Natural killer cell (primary cell): ENCODE results near the gene TGFB1. TPM values are rescaled to one million over a fixed set of nuclear protein-coding genes. Genes with fewer than 3 reads are reported as not detected.

Source experiments
- ATAC-seq, 3 donors: fragments of 150-1000 bp in 2 of 3; fragments of 200-7000 bp in 1 of 3; cut with Tn5 transposase; 1 replicate in 1 of 3; 2 replicates in 2 of 3; pipeline ENCODE4 v1.10.0; 2021; ENCODE audit warnings: mild to moderate bottlenecking in 2 of 3, moderate library complexity in 2 of 3
- DNase-seq, 2 donors: peaks; one replicate each; pipeline versions ENCODE4 v3.0.0 to v3.0.0-alpha.2; 2013 to 2021; ENCODE audit warnings: mixed read lengths in 1 of 2
- H3K27ac ChIP-seq: one replicate; pipeline ENCODE4 v1.5.1; 2013; ENCODE audit warnings: mild to moderate bottlenecking, low read length
- H3K27me3 ChIP-seq: one replicate; pipeline ENCODE4 v1.6.1; 2013; ENCODE audit warnings: low read length; ENCODE audit not compliant: control insufficient read depth, insufficient read depth
- H3K36me3 ChIP-seq: one replicate; pipeline ENCODE4 v1.6.1; 2013; ENCODE audit warnings: low read length; ENCODE audit not compliant: control insufficient read depth, insufficient read depth
- H3K4me1 ChIP-seq: one replicate; pipeline ENCODE4 v1.6.1; 2013; ENCODE audit warnings: low read length; ENCODE audit not compliant: control insufficient read depth, insufficient read depth
- H3K4me3 ChIP-seq: one replicate; pipeline ENCODE4 v1.5.1; 2013; ENCODE audit warnings: low read length
- H3K9me3 ChIP-seq: one replicate; pipeline ENCODE4 v1.6.1; 2013; ENCODE audit warnings: low read length; ENCODE audit not compliant: control insufficient read depth, insufficient read depth
- H3K27ac Mint-ChIP-seq, 2 donors: one replicate each; pipeline ENCODE4 v1.8.0; 2022; ENCODE audit warnings: mild to moderate bottlenecking in 2 of 2, mixed read lengths in 2 of 2, moderate library complexity in 1 of 2
- H3K27me3 Mint-ChIP-seq, 2 donors: one replicate each; pipeline ENCODE4 v1.8.0; 2022; ENCODE audit warnings: low read depth in 2 of 2, mixed read lengths in 2 of 2
- H3K36me3 Mint-ChIP-seq: one replicate; pipeline ENCODE4 v1.8.0; 2022; ENCODE audit warnings: mixed read lengths
- H3K4me1 Mint-ChIP-seq, 2 donors: one replicate each; pipeline ENCODE4 v1.8.0; 2022; ENCODE audit warnings: mixed read lengths in 2 of 2
- H3K4me3 Mint-ChIP-seq: one replicate; pipeline ENCODE4 v1.8.0; 2022; ENCODE audit warnings: mild to moderate bottlenecking, moderate library complexity, mixed read lengths
- H3K9me3 Mint-ChIP-seq, 2 donors: one replicate each; pipeline ENCODE4 v1.8.0; 2022; ENCODE audit warnings: mixed read lengths in 2 of 2
- WGBS: methylation state at CpG from one replicate; pipeline ENCODE4 v1.1.7; 2013; ENCODE audit warnings: missing lambda C conversion rate; ENCODE audit not compliant: insufficient coverage; 5-methylcytosine and 5-hydroxymethylcytosine counted together
- intact Hi-C: fragments of 100-400 bp; cut with micrococcal nuclease; formaldehyde crosslinking; loops from one replicate; pipeline ENCODE4 v1.14.2; 2022
- total RNA-seq, 4 donors: library from RNA; stranded (reverse); fragments of 120-200 nt in 1 of 4; gene quantifications; one replicate each; pipeline versions ENCODE4 v1.2.3 to v1.2.4, GENCODE V29; 2013 to 2022
- TF ChIP-seq, protein P1 (sequence below): fragments of 200-600 bp; IDR thresholded peaks from one replicate; pipeline ENCODE4 v1.8.0; 2022; ENCODE audit warnings: antibody characterized with exemption

The TGFB1 gene
- total RNA-seq: 100 to 1,000 TPM; 682 to 761 (median 729) TPM
- 64.6 TPM for total RNA-seq (2013)

DNA sequence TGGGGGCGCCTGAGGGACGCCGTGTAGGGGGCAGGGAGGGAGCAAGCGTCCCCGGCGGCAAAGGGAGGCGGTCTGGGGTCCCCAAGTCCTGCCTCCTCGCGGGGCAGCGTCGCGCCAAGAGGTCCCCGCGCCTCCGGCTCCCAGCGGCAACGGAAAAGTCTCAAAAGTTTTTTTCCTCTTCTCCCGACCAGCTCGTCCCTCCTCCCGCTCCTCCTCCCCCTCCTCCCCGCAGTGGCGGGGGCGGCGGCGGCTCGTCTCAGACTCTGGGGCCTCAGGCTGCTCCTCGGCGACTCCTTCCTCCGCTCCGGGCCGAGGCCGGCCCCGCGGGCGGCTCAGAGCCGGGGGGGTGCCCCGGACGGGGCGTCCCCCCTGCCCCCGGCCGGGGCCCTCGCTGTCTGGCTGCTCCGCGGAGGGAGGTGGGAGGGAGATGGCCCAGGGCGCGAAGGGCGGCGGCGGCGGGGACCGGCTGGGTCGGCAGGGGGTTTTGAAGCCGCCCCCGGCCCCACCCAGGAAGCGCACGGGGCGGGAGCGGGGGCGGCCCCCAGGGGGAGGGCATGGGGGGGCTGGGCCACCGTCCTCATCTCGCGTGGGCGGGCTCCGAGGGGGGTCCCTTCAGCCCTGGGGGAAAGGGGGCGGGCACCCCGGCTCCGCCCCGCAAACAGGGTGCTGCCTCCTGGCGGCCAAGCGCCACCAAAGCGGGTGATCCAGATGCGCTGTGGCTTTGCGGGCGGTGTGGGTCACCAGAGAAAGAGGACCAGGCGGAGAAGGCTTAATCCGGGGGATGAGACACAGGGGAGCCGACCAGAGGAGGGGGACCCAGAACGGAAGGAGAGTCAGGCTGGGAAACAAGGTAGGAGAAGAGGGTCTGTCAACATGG, at the start of gene TGFB1:
Gene TGFB1 (minus strand): TSS at position 457 of the 877 bp plus-strand sequence. CDS start 878 bp downstream, outside the sequence.
- Mint-ChIP-seq H3K4me3 (peak within 1 kb of the TSS; percentile 93), H3K27ac (peak within 1 kb of the TSS; percentile 90 to 96), H3K9me3 (no peaks in the 10 kb centered on the region), H3K36me3 (peaks cover 7% of the 10 kb centered on the region), H3K4me1 (peaks cover 56 to 76% of the 10 kb centered on the region in 2 donors), H3K27me3 (peaks cover 0 to 2% of the 10 kb centered on the region in 2 donors)
- ATAC-seq: peak; percentile 64 to 88 (median 68)
- Histone ChIP-seq H3K27me3 (no peaks in the 10 kb centered on the region), H3K4me1 (peaks cover 66% of the 10 kb centered on the region), H3K9me3 (no peaks in the 10 kb centered on the region), H3K4me3 (peak within 1 kb of the TSS; percentile 90), H3K27ac (peak within 1 kb of the TSS; percentile 90), H3K36me3 (no peaks in the 10 kb centered on the region)
- TF ChIP-seq, protein P1, sequence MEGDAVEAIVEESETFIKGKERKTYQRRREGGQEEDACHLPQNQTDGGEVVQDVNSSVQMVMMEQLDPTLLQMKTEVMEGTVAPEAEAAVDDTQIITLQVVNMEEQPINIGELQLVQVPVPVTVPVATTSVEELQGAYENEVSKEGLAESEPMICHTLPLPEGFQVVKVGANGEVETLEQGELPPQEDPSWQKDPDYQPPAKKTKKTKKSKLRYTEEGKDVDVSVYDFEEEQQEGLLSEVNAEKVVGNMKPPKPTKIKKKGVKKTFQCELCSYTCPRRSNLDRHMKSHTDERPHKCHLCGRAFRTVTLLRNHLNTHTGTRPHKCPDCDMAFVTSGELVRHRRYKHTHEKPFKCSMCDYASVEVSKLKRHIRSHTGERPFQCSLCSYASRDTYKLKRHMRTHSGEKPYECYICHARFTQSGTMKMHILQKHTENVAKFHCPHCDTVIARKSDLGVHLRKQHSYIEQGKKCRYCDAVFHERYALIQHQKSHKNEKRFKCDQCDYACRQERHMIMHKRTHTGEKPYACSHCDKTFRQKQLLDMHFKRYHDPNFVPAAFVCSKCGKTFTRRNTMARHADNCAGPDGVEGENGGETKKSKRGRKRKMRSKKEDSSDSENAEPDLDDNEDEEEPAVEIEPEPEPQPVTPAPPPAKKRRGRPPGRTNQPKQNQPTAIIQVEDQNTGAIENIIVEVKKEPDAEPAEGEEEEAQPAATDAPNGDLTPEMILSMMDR: peak; percentile 84
- intact Hi-C loops: loop anchor here (1.0 to 5.0 kb wide), 3 partner anchors 11 to 149 kb away; partner anchors contain the start of gene B9D2
- DNase-seq: peak; percentile 92 to 97
- WGBS: under 1% methylated on average over 73 of the region's 78 CpGs

DNA sequence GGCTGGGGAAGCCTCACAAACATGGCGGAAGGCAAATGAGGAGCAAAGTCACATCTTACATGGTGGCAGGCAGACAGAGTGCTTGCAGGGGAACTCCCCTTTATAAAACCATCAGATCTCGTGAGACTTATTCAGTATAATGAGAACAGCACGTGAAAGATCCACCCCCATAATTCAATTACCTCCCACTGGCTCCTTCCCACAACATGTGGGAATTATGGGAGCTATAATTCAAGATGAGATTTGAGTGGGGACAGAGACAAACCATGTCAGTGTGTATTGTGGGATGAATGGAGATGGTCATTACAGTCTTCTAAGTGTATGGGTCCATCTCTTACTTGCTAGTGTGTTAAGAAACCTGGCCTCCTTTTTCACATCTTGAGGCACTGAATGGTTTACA, 48.3 kb upstream of the TGFB1 start:
- Mint-ChIP-seq H3K4me1 (peaks cover 21 to 42% of the 10 kb centered on the region in 2 donors), H3K4me3 (no peak overlapping the region), H3K9me3 (no peaks in the 10 kb centered on the region), H3K36me3 (no peaks in the 10 kb centered on the region), H3K27me3 (no peaks in the 10 kb centered on the region), H3K27ac (no peak overlapping the region)
- Histone ChIP-seq H3K9me3 (no peaks in the 10 kb centered on the region), H3K27me3 (no peaks in the 10 kb centered on the region), H3K4me3 (no peak overlapping the region), H3K4me1 (peaks cover 18% of the 10 kb centered on the region), H3K36me3 (peaks cover 7% of the 10 kb centered on the region), H3K27ac (no peak overlapping the region)
- DNase-seq (no peak), ATAC-seq (no peak)
- whole genome bisulfite sequencing: 100% methylated on average over 1 of the region's 3 CpGs
- intact Hi-C loops: no loop called here
- TF ChIP-seq, protein P1: no peak

- ATAC-seq (no peak), DNase-seq (no peak)
- H3K27me3 ChIP-seq: no peaks in the 10 kb centered on the region
- Mint-ChIP-seq H3K27me3 (no peaks in the 10 kb centered on the region), H3K9me3 (no peaks in the 10 kb centered on the region), H3K4me1 (peaks cover 27 to 45% of the 10 kb centered on the region in 2 donors), H3K27ac (no peak overlapping the region), H3K36me3 (no peaks in the 10 kb centered on the region), H3K4me3 (no peak overlapping the region)
- no peak overlapping the region for H3K4me3 ChIP-seq
- intact Hi-C loops: no loop called here
- peaks cover 7% of the 10 kb centered on the region for H3K36me3 ChIP-seq
- H3K9me3 ChIP-seq: no peaks in the 10 kb centered on the region
- peaks cover 22% of the 10 kb centered on the region for H3K4me1 ChIP-seq
- no peak overlapping the region for H3K27ac ChIP-seq
- TF ChIP-seq, protein P1: no peak
- 83% methylated on average over 3 of the region's 4 CpGs for whole genome bisulfite sequencing
These were observed 47.8 kb upstream of the TGFB1 start for GRCh38 chr19:41401483-41401882.
